ENCODE results near the gene PAWR. TPM values are rescaled to one million over a fixed set of nuclear protein-coding genes. Genes with fewer than 3 reads are reported as not detected.
"Not testable (repeated sequence)": the region's sequence is repeated elsewhere in the genome, so short reads cannot be mapped to it uniquely, and the experiment has no call there.

Gene PAWR
- total RNA-seq, 4 donors from 2014 or later = 28.6 to 48.0 (median 36.4) TPM

DNA sequence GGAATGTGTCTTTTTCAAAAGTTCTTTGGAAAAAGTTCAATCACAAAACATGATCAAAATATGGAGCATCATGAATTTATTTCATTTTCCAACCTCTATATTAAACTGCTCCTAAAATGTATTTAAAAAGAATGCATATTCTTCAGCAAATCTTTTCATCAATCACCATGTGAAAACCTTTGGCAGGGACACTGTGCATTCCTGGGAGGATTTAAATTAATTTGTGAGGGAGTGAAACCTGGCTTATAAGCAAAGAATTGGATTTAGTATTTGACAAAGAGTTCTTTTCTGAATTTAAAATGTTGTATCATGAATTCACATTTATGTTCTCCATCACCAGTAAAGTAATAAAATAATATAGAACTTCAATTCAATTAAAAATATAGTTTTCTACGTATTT lies 38.2 kb downstream of the PAWR start:
- no peak for ATAC-seq (ENCODE audit: low FRiP score)
- TF ChIP-seq, protein P1, sequence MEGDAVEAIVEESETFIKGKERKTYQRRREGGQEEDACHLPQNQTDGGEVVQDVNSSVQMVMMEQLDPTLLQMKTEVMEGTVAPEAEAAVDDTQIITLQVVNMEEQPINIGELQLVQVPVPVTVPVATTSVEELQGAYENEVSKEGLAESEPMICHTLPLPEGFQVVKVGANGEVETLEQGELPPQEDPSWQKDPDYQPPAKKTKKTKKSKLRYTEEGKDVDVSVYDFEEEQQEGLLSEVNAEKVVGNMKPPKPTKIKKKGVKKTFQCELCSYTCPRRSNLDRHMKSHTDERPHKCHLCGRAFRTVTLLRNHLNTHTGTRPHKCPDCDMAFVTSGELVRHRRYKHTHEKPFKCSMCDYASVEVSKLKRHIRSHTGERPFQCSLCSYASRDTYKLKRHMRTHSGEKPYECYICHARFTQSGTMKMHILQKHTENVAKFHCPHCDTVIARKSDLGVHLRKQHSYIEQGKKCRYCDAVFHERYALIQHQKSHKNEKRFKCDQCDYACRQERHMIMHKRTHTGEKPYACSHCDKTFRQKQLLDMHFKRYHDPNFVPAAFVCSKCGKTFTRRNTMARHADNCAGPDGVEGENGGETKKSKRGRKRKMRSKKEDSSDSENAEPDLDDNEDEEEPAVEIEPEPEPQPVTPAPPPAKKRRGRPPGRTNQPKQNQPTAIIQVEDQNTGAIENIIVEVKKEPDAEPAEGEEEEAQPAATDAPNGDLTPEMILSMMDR (IDR thresholded peaks at IDR 0.05) = no peak
- no peak for DNase-seq (ENCODE audit: low spot score)

DNA sequence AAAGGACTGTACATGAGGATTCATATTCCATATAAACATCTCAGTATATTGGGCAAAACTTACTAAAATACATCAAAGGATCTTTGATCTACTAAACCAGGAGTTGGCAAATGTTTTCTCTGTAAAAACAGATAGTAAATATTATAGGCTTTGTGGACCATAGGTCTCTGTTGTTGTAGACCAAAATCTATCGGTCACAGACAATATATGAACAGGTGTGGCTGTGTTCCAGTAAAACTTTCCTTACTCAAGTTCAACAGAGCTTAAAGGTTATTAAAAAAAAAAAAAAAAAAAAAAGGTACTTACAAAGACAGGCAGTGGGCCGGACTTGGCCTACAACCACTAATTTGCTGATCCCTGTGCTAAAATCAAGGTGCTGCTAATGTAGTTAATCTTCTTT lies 40.3 kb downstream of the PAWR start:
- ATAC-seq (ENCODE audit: low FRiP score) (no peak), DNase-seq (ENCODE audit: low spot score) (no peak)
- TF ChIP-seq, protein P1 (IDR thresholded peaks at IDR 0.05) = no peak

- TF ChIP-seq, protein P1 (IDR thresholded peaks at IDR 0.05) = no peak
- ATAC-seq (ENCODE audit: low FRiP score) = no peak
These were observed 41.9 kb downstream of the PAWR start for GRCh38 chr12:79648881-79649280.

DNA sequence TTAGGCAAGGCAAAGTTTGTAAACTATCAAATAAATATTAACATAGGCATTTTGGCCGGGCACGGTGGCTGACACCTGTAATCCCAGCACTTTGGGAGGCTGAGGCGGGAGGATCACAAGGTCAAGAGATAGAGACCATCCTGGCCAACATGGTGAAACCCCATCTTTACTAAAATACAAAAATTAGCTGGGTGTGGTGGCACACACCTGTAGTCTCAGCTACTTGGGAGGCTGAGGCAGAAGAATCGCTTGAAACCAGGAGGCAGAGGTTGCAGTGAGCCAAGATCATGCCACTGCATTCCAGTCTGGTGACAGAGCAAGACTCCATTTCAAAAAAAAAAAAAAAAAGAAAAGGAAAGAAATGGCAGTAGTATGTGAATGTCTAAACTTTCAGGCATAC lies 43.9 kb downstream of the PAWR start:
- not testable (repeated sequence) for DNase-seq (ENCODE audit: low spot score); ATAC-seq (ENCODE audit: low FRiP score)

More at GRCh38 chr12:79648881-79649280, 41.9 kb downstream of the PAWR start:
- no peak for DNase-seq (ENCODE audit: low spot score)

GRCh38 chr12:79645235-79645630 lies 45.5 kb downstream of the PAWR start:
- TF ChIP-seq, protein P1 (IDR thresholded peaks at IDR 0.05) = no peak
- DNase-seq (ENCODE audit: low spot score) (no peak), ATAC-seq (ENCODE audit: low FRiP score) (no peak)

GRCh38 chr12:79644274-79645234 lies 46.2 kb downstream of the PAWR start:
- ATAC-seq (ENCODE audit: low FRiP score) = no peak
- TF ChIP-seq, protein P1 (IDR thresholded peaks at IDR 0.05) = no peak
- no peak for DNase-seq (ENCODE audit: low spot score)

- no peak for ATAC-seq (ENCODE audit: low FRiP score)
These were observed 46.9 kb downstream of the PAWR start for GRCh38 chr12:79643821-79644220.

More at GRCh38 chr12:79643821-79644220, 46.9 kb downstream of the PAWR start:
- TF ChIP-seq, protein P1 (IDR thresholded peaks at IDR 0.05) = no peak
- DNase-seq (ENCODE audit: low spot score) = no peak
